GM23338 (cell line): ENCODE measurements around the gene WDCP. TPM values are rescaled to one million over a fixed set of nuclear protein-coding genes. Genes with fewer than 3 reads are reported as not detected.
"Not testable (repeated sequence)": the region's sequence is repeated elsewhere in the genome, so short reads cannot be mapped to it uniquely, and the experiment has no call there.

Source experiments
- ATAC-seq: fragments of 200-7000 bp; cut with Tn5 transposase; 3 replicates; pipeline ENCODE4 v1.9.1; 2020
- DNase-seq: peaks from one replicate; pipeline ENCODE4 v3.0.0-alpha.2; 2015; ENCODE audit warnings: low spot score
- H2AFZ ChIP-seq: fragments of 200-600 bp; sonication (generic); 2 replicates; pipeline ENCODE4 v1.8.0; 2016; ENCODE audit warnings: antibody characterized with exemption, mild to moderate bottlenecking, moderate library complexity
- H3F3A ChIP-seq: fragments of 200-600 bp; sonication (generic); replicated peaks from 2 replicates; pipeline ENCODE4 v1.8.0; 2017; ENCODE audit warnings: antibody characterized with exemption, mixed run types, low read depth
- H3K27ac ChIP-seq: fragments of 200-600 bp; sonication (generic); 2 replicates; pipeline ENCODE4 v1.6.1; 2016; ENCODE audit warnings: low read depth
- H3K27me3 ChIP-seq: fragments of 200-600 bp; sonication (generic); 2 replicates; pipeline ENCODE4 v1.8.0; 2016; ENCODE audit warnings: mild to moderate bottlenecking, mixed run types, moderate library complexity; ENCODE audit not compliant: insufficient read depth
- H3K36me3 ChIP-seq: fragments of 200-600 bp; sonication (generic); 2 replicates; pipeline ENCODE4 v1.8.0; 2016; ENCODE audit warnings: mild to moderate bottlenecking; ENCODE audit not compliant: insufficient read depth
- H3K4me1 ChIP-seq: fragments of 200-600 bp; sonication (generic); 2 replicates; pipeline ENCODE4 v1.8.0; 2016; ENCODE audit warnings: mild to moderate bottlenecking, moderate library complexity; ENCODE audit not compliant: insufficient read depth
- H3K4me2 ChIP-seq: fragments of 200-600 bp; sonication (generic); 2 replicates; pipeline ENCODE4 v1.7.1; 2017; ENCODE audit warnings: mixed run types
- H3K4me3 ChIP-seq: fragments of 200-600 bp; sonication (generic); 2 replicates; pipeline ENCODE4 v1.6.1; 2016; ENCODE audit warnings: mixed run types
- H3K79me2 ChIP-seq: fragments of 200-600 bp; sonication (generic); replicated peaks from 2 replicates; pipeline ENCODE4 v1.8.0; 2017; ENCODE audit warnings: mild to moderate bottlenecking; ENCODE audit not compliant: insufficient read depth
- H3K9me2 ChIP-seq: fragments of 200-600 bp; sonication (generic); 2 replicates; pipeline ENCODE4 v1.8.0; 2017; ENCODE audit not compliant: insufficient read depth
- H4K20me1 ChIP-seq: fragments of 200-600 bp; sonication (generic); replicated peaks from 2 replicates; pipeline ENCODE4 v1.8.0; 2017; ENCODE audit warnings: mild to moderate bottlenecking; ENCODE audit not compliant: insufficient read depth
- H3K27ac Mint-ChIP-seq: 2 replicates; pipeline ENCODE4 v1.8.0; 2020; ENCODE audit warnings: inconsistent platforms, mild to moderate bottlenecking, moderate library complexity, mixed read lengths
- H3K27me3 Mint-ChIP-seq: 3 replicates; pipeline ENCODE4 v1.8.0; 2022; ENCODE audit warnings: low read depth, mild to moderate bottlenecking, moderate library complexity, mixed read lengths, inconsistent platforms; ENCODE audit not compliant: insufficient read depth, poor library complexity
- H3K36me3 Mint-ChIP-seq: 3 replicates; pipeline ENCODE4 v1.8.0; 2021; ENCODE audit warnings: low read depth, mild to moderate bottlenecking, inconsistent platforms, moderate library complexity, mixed read lengths
- H3K4me1 Mint-ChIP-seq: 3 replicates; pipeline ENCODE4 v1.8.0; 2020; ENCODE audit warnings: mild to moderate bottlenecking, inconsistent platforms, mixed read lengths
- H3K4me3 Mint-ChIP-seq: 3 replicates; pipeline ENCODE4 v1.8.0; 2021; ENCODE audit warnings: moderate library complexity, mild to moderate bottlenecking, inconsistent platforms, mixed read lengths
- H3K9me3 Mint-ChIP-seq: 3 replicates; pipeline ENCODE4 v1.8.0; 2020; ENCODE audit warnings: moderate library complexity, mild to moderate bottlenecking, inconsistent platforms, mixed read lengths
- CREB1 ChIP-seq: fragments of 250-450 bp; sonication (Bioruptor Pico); IDR thresholded peaks from 2 replicates; pipeline ENCODE4 v1.5.0; 2020; ENCODE audit warnings: low read depth, mild to moderate bottlenecking, moderate library complexity
- ETS1 ChIP-seq: IDR thresholded peaks from 2 replicates; pipeline ENCODE4 v1.6.1; 2016; ENCODE audit warnings: antibody characterized with exemption
- EZH2 ChIP-seq: fragments of 200-600 bp; sonication (generic); IDR thresholded peaks from one replicate; pipeline ENCODE4 v1.8.0; 2017; ENCODE audit warnings: antibody characterized with exemption, mild to moderate bottlenecking, low read depth; ENCODE audit not compliant: unreplicated experiment
- EZH2phosphoT487 ChIP-seq: fragments of 200-600 bp; sonication (generic); IDR thresholded peaks from one replicate; pipeline ENCODE4 v1.8.1; 2018; ENCODE audit warnings: antibody characterized with exemption; ENCODE audit not compliant: unreplicated experiment
- JUNB ChIP-seq: IDR thresholded peaks from one replicate; pipeline ENCODE4 v1.6.1; 2016; ENCODE audit warnings: antibody characterized with exemption; ENCODE audit not compliant: unreplicated experiment
- NANOG ChIP-seq: IDR thresholded peaks from 2 replicates; pipeline ENCODE4 v1.6.1; 2016; ENCODE audit warnings: antibody characterized with exemption, borderline replicate concordance
- POLR2AphosphoS5 ChIP-seq: IDR thresholded peaks from 2 replicates; pipeline ENCODE4 v1.6.1; 2016; ENCODE audit warnings: antibody characterized with exemption, low read depth
- STAT1 ChIP-seq: IDR thresholded peaks from one replicate; pipeline ENCODE4 v1.6.1; 2016; ENCODE audit warnings: antibody characterized with exemption; ENCODE audit not compliant: unreplicated experiment
- ZNF114 ChIP-seq: fragments of 250-450 bp; sonication (Bioruptor Pico); IDR thresholded peaks from 2 replicates; pipeline ENCODE4 v1.5.0; 2020; ENCODE audit warnings: mild to moderate bottlenecking, moderate library complexity
- ZNF331 ChIP-seq: fragments of 250-450 bp; sonication (Bioruptor Pico); IDR thresholded peaks from 2 replicates; pipeline ENCODE4 v1.5.0; 2020; ENCODE audit warnings: low read depth, mild to moderate bottlenecking, moderate library complexity
- polyA plus RNA-seq: library from polyadenylated mRNA; unstranded; fragments of >200 nt; fragmentation: Nextera tagmentation; extraction: Ambion mirVana; gene quantifications from 2 replicates; pipeline ENCODE4 v1.2.1, GENCODE V29; 2016
- total RNA-seq: library from RNA; depleted of rRNA; stranded (reverse); fragments of >200 nt; shearing (Covaris generic); gene quantifications from 2 replicates; pipeline ENCODE4 v1.2.3, GENCODE V29; 2014
- TF ChIP-seq, protein P1 (sequence below): fragments of 250-450 bp; sonication (Bioruptor Pico); IDR thresholded peaks from 2 replicates; pipeline ENCODE4 v1.5.0; 2020; ENCODE audit warnings: mild to moderate bottlenecking, moderate library complexity
- TF ChIP-seq, protein P2 (sequence below), 2 experiments: fragments of 200-600 bp in 1 of 2; sonication (generic) in 1 of 2; conservative IDR thresholded peaks; 2 replicates each; pipeline versions ENCODE4 v1.5.1 to v1.6.1; 2016 to 2017; ENCODE audit warnings: antibody characterized with exemption in 2 of 2, low read depth in 2 of 2, mild to moderate bottlenecking in 2 of 2, moderate library complexity in 1 of 2

The WDCP gene
- total and polyA plus RNA-seq, 2 experiments from 2014 or later: 10.5 to 28.6 TPM

DNA sequence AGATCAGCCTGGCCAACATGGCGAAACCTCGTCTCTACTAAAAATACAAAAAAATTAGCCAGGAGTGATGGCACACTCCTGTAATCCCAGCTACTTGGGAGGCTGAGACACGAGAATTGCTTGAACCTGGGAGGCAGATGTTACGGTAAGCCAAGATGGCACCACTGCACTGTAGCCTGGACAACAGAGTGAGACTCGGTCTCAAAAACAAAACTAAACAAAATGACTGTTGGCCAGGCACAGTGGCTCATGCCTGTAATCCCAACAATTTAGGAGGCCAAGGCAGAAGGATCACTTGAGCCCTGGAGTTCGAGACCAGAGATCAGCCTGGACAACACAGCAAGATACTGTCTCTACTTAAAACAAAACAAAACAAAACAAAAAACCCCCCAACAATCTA is 4.1 kb downstream of the WDCP start:
- peaks cover 20% of the 10 kb centered on the region for H3K36me3 Mint-ChIP-seq
- not testable (repeated sequence) for H3K9me3 Mint-ChIP-seq, H3K27ac ChIP-seq, H4K20me1 ChIP-seq, H3K4me2 ChIP-seq, H3K4me3 Mint-ChIP-seq, H2AFZ ChIP-seq, H3K27me3 ChIP-seq, H3F3A ChIP-seq, DNase-seq, H3K4me3 ChIP-seq, H3K27me3 Mint-ChIP-seq, H3K27ac Mint-ChIP-seq, H3K9me2 ChIP-seq, ATAC-seq
- Histone ChIP-seq H3K4me1 (peaks cover 16% of the 10 kb centered on the region), H3K36me3 (peaks cover 11% of the 10 kb centered on the region), H3K79me2 (peaks cover 83% of the 10 kb centered on the region)
- peaks cover 17% of the 10 kb centered on the region for H3K4me1 Mint-ChIP-seq

DNA sequence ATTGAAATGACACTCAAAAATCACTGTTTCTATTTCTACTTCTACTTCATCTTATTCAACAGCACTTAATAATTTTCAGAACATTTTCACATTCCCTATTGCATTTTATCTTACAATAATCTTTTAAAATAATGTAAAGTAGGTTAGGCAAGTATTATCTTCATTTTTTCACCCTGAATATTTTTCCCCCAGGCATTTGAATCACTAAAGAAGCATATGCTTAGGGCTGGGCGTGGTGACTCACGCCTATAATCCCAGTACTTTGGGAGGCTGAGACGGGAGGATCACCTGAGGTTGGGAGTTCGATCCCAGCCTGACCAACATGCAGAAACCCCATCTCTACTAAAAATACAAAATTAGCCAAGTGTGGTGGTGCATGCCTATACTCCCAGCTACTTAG is 6.7 kb downstream of the WDCP start:
- H4K20me1 ChIP-seq: peaks cover 18% of the 10 kb centered on the region
- 0 out of 2 replicates have a peak, but pooled peaks cover 3% of the 10 kb centered on the region for H3K4me1 ChIP-seq
- H3K9me3 Mint-ChIP-seq: no peaks in the 10 kb centered on the region
- H3K79me2 ChIP-seq: peaks cover 95% of the 10 kb centered on the region
- peaks cover 29% of the 10 kb centered on the region for H3K36me3 ChIP-seq
- H3K4me3 Mint-ChIP-seq: no peak overlapping the region
- no peak overlapping the region for H3K27ac ChIP-seq
- H3K27ac Mint-ChIP-seq: no peak overlapping the region
- H3F3A ChIP-seq: no peaks in the 10 kb centered on the region
- peaks cover 2% of the 10 kb centered on the region for H3K27me3 Mint-ChIP-seq
- no peaks in the 10 kb centered on the region for H3K27me3 ChIP-seq
- H3K4me2 ChIP-seq: no peak overlapping the region
- H3K9me2 ChIP-seq: no peaks in the 10 kb centered on the region
- no peak for DNase-seq
- no peak overlapping the region for H3K4me3 ChIP-seq
- H2AFZ ChIP-seq: no peak overlapping the region
- no peak for ATAC-seq
- H3K36me3 Mint-ChIP-seq: peaks cover 35% of the 10 kb centered on the region
- H3K4me1 Mint-ChIP-seq: peaks cover 3% of the 10 kb centered on the region; the same call in 2 of the 3 replicates
- no peak for TF ChIP-seq ZNF114 (CRISPR knock-in tag)
- TF ChIP-seq JUNB: no peak
- no peak for TF ChIP-seq ETS1
- no peak for TF ChIP-seq ZNF331
- TF ChIP-seq CREB1: no peak
- TF ChIP-seq, protein P1, sequence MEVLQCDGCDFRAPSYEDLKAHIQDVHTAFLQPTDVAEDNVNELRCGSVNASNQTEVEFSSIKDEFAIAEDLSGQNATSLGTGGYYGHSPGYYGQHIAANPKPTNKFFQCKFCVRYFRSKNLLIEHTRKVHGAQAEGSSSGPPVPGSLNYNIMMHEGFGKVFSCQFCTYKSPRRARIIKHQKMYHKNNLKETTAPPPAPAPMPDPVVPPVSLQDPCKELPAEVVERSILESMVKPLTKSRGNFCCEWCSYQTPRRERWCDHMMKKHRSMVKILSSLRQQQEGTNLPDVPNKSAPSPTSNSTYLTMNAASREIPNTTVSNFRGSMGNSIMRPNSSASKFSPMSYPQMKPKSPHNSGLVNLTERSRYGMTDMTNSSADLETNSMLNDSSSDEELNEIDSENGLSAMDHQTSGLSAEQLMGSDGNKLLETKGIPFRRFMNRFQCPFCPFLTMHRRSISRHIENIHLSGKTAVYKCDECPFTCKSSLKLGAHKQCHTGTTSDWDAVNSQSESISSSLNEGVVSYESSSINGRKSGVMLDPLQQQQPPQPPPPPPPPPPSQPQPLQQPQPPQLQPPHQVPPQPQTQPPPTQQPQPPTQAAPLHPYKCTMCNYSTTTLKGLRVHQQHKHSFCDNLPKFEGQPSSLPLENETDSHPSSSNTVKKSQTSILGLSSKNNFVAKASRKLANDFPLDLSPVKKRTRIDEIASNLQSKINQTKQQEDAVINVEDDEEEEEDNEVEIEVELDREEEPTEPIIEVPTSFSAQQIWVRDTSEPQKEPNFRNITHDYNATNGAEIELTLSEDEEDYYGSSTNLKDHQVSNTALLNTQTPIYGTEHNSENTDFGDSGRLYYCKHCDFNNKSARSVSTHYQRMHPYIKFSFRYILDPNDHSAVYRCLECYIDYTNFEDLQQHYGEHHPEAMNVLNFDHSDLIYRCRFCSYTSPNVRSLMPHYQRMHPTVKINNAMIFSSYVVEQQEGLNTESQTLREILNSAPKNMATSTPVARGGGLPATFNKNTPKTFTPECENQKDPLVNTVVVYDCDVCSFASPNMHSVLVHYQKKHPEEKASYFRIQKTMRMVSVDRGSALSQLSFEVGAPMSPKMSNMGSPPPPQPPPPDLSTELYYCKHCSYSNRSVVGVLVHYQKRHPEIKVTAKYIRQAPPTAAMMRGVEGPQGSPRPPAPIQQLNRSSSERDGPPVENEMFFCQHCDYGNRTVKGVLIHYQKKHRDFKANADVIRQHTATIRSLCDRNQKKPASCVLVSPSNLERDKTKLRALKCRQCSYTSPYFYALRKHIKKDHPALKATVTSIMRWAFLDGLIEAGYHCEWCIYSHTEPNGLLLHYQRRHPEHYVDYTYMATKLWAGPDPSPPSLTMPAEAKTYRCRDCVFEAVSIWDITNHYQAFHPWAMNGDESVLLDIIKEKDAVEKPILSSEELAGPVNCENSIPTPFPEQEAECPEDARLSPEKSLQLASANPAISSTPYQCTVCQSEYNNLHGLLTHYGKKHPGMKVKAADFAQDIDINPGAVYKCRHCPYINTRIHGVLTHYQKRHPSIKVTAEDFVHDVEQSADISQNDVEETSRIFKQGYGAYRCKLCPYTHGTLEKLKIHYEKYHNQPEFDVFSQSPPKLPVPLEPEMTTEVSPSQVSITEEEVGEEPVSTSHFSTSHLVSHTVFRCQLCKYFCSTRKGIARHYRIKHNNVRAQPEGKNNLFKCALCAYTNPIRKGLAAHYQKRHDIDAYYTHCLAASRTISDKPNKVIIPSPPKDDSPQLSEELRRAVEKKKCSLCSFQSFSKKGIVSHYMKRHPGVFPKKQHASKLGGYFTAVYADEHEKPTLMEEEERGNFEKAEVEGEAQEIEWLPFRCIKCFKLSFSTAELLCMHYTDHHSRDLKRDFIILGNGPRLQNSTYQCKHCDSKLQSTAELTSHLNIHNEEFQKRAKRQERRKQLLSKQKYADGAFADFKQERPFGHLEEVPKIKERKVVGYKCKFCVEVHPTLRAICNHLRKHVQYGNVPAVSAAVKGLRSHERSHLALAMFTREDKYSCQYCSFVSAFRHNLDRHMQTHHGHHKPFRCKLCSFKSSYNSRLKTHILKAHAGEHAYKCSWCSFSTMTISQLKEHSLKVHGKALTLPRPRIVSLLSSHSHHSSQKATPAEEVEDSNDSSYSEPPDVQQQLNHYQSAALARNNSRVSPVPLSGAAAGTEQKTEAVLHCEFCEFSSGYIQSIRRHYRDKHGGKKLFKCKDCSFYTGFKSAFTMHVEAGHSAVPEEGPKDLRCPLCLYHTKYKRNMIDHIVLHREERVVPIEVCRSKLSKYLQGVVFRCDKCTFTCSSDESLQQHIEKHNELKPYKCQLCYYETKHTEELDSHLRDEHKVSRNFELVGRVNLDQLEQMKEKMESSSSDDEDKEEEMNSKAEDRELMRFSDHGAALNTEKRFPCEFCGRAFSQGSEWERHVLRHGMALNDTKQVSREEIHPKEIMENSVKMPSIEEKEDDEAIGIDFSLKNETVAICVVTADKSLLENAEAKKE (CRISPR knock-in tag): no peak
- no peak for TF ChIP-seq POLR2AphosphoS5
- TF ChIP-seq EZH2phosphoT487: no peak
- no peak for TF ChIP-seq NANOG
- TF ChIP-seq EZH2: no peak
- TF ChIP-seq, protein P2, sequence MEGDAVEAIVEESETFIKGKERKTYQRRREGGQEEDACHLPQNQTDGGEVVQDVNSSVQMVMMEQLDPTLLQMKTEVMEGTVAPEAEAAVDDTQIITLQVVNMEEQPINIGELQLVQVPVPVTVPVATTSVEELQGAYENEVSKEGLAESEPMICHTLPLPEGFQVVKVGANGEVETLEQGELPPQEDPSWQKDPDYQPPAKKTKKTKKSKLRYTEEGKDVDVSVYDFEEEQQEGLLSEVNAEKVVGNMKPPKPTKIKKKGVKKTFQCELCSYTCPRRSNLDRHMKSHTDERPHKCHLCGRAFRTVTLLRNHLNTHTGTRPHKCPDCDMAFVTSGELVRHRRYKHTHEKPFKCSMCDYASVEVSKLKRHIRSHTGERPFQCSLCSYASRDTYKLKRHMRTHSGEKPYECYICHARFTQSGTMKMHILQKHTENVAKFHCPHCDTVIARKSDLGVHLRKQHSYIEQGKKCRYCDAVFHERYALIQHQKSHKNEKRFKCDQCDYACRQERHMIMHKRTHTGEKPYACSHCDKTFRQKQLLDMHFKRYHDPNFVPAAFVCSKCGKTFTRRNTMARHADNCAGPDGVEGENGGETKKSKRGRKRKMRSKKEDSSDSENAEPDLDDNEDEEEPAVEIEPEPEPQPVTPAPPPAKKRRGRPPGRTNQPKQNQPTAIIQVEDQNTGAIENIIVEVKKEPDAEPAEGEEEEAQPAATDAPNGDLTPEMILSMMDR (conservative IDR thresholded peaks at IDR 0.05; ENCODE audit: low read depth in 2 of 2): no peak
- TF ChIP-seq STAT1: no peak
